ENCODE measurements around the gene RSPRY1. TPM values are rescaled to one million over a fixed set of nuclear protein-coding genes. Genes with fewer than 3 reads are reported as not detected.
"Not testable (repeated sequence)": the region's sequence is repeated elsewhere in the genome, so short reads cannot be mapped to it uniquely, and the experiment has no call there.

RSPRY1 gene
- total and polyA plus RNA-seq, 12 donors: 7.7 to 43.5 (median 25.5) TPM

- no peak overlapping the region for H3K27ac ChIP-seq
- no peaks in the 10 kb centered on the region for H3K9me3 ChIP-seq (replicated peaks in 1 of 3)
- H3K4me1 ChIP-seq (replicated peaks in 1 of 2): peaks cover 0 to 5% of the 10 kb centered on the region in 2 donors
- no peaks in the 10 kb centered on the region for H3K27me3 ChIP-seq
- intact Hi-C loops (cut with DNase I): no loop called here
- DNase-seq: no peak
- TF ChIP-seq, protein P1, sequence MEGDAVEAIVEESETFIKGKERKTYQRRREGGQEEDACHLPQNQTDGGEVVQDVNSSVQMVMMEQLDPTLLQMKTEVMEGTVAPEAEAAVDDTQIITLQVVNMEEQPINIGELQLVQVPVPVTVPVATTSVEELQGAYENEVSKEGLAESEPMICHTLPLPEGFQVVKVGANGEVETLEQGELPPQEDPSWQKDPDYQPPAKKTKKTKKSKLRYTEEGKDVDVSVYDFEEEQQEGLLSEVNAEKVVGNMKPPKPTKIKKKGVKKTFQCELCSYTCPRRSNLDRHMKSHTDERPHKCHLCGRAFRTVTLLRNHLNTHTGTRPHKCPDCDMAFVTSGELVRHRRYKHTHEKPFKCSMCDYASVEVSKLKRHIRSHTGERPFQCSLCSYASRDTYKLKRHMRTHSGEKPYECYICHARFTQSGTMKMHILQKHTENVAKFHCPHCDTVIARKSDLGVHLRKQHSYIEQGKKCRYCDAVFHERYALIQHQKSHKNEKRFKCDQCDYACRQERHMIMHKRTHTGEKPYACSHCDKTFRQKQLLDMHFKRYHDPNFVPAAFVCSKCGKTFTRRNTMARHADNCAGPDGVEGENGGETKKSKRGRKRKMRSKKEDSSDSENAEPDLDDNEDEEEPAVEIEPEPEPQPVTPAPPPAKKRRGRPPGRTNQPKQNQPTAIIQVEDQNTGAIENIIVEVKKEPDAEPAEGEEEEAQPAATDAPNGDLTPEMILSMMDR (IDR thresholded peaks at IDR 0.05): no peak
- TF ChIP-seq POLR2A (IDR thresholded peaks at IDR 0.05): no peak
- WGBS, 4 donors: 78 to 100% (median 85%) methylated on average over 4 to 5 of the region's 5 CpGs
- H3K4me3 ChIP-seq: no peak overlapping the region
- H3K36me3 ChIP-seq (replicated peaks in 1 of 2): no peaks in the 10 kb centered on the region
Measured at GRCh38 chr16:57271867-57272495, 85.9 kb downstream of the RSPRY1 start.

DNA sequence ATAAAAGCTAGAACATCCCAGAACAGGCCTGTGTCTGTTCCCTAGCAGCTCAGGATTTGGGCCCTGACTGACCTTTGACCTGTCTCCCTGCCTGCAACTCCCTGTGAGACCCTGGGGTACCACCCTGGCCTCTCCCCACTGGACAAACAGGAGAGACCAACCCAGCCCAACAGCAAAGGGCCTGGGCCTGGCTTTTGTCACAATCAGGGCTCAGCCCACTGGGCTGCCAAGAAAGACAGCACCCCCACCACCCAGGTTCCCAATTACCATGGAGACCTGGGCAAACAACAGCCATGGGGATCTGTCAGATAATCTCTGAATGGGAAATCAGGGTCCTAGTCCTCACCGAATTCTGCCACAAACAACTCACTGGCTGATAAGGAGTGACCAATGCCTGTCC is 87.2 kb downstream of the RSPRY1 start:
- DNase-seq: no peak
- Histone ChIP-seq H3K4me1 (replicated peaks in 1 of 2) (peaks cover 0 to 5% of the 10 kb centered on the region in 2 donors), H3K9me3 (replicated peaks in 1 of 3) (no peaks in the 10 kb centered on the region), H3K27me3 (no peaks in the 10 kb centered on the region), H3K27ac (no peak overlapping the region), H3K4me3 (no peak overlapping the region), H3K36me3 (replicated peaks in 1 of 2) (no peaks in the 10 kb centered on the region)
- no peak for TF ChIP-seq POLR2A (IDR thresholded peaks at IDR 0.05)
- TF ChIP-seq, protein P1 (IDR thresholded peaks at IDR 0.05): no peak
- WGBS, 4 donors: 38 to 64% (median 58%) methylated on average over 1 of the region's 1 CpG
- intact Hi-C loops (cut with DNase I): no loop called here

GRCh38 chr16:57273826-57274225 is 87.7 kb downstream of the RSPRY1 start:
- H3K4me3 ChIP-seq: no peak overlapping the region
- no peaks in the 10 kb centered on the region for H3K27me3 ChIP-seq
- peaks cover 0 to 5% of the 10 kb centered on the region in 2 donors for H3K4me1 ChIP-seq (replicated peaks in 1 of 2)
- WGBS, 4 donors: 75 to 82% (median 79%) methylated on average over 5 of the region's 5 CpGs
- DNase-seq: no peak
- no peak for TF ChIP-seq POLR2A (IDR thresholded peaks at IDR 0.05)
- TF ChIP-seq, protein P1 (IDR thresholded peaks at IDR 0.05): no peak
- no peaks in the 10 kb centered on the region for H3K9me3 ChIP-seq (replicated peaks in 1 of 3)
- intact Hi-C loops (cut with DNase I): no loop called here
- no peaks in the 10 kb centered on the region for H3K36me3 ChIP-seq (replicated peaks in 1 of 2)
- no peak overlapping the region for H3K27ac ChIP-seq

DNA sequence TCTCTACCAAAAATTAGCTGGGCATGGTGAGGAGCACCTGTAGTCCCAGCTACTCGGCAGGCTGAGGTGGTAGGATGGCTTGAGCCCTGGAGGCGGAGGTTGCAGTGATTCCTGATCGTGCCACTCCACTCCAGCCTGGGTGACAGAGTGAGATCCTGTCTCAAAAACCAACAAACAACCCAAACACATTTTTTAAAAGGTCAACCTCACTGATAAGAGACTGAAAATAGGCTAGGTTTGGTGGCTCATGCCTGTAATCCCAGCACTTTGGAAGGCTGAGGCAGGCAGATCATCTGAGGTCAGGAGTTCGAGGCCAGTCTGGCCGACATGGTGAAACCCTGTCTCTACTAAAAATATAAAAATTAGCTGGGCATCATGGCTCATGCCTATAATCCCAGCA is 89.8 kb downstream of the RSPRY1 start:
- intact Hi-C loops (cut with DNase I); H3K36me3 ChIP-seq (replicated peaks in 1 of 2); H3K4me3 ChIP-seq; H3K27me3 ChIP-seq; H3K27ac ChIP-seq; H3K9me3 ChIP-seq (replicated peaks in 1 of 3); DNase-seq: not testable (repeated sequence)
- 61 to 70% (median 63%) methylated on average over 4 to 5 of the region's 5 CpGs for WGBS, 4 donors
- H3K4me1 ChIP-seq (replicated peaks in 1 of 2): peaks cover 4 to 11% of the 10 kb centered on the region in 2 donors

DNA sequence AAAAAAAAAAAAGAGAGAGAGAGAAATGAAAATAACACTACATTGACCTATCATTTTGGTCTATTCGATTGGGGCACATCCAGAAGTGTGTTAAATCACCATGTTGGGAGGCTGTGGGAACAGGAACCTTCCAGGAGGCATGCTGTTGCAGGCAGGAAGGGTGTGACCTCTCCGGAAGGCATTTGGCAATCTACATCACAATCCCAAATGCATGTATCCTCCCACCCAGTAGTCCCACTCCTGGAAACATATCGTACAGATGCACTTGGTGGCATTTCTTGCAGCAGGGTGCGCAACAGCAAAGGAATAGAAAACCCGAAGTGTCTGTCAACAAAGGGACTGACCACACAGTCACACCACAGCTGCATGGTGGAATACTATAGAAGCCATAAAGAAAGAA is 90.5 kb downstream of the RSPRY1 start:
- H3K4me1 ChIP-seq (replicated peaks in 1 of 2): peaks cover 4 to 11% of the 10 kb centered on the region in 2 donors
- H3K36me3 ChIP-seq (replicated peaks in 1 of 2): no peaks in the 10 kb centered on the region
- TF ChIP-seq POLR2A (IDR thresholded peaks at IDR 0.05): no peak
- TF ChIP-seq, protein P1 (IDR thresholded peaks at IDR 0.05): no peak
- no peak overlapping the region for H3K27ac ChIP-seq
- H3K4me3 ChIP-seq: no peak overlapping the region
- H3K9me3 ChIP-seq (replicated peaks in 1 of 3): no peaks in the 10 kb centered on the region
- no peaks in the 10 kb centered on the region for H3K27me3 ChIP-seq
- 54 to 65% (median 60%) methylated on average over 5 of the region's 5 CpGs for WGBS, 4 donors
- intact Hi-C loops (cut with DNase I): no loop called here
- DNase-seq: no peak

All from adrenal gland (tissue), 12 donors.